ES-I3 (cell line): ENCODE results near the gene CIAO1.
"Not testable (repeated sequence)": the region's sequence is repeated elsewhere in the genome, so short reads cannot be mapped to it uniquely, and the experiment has no call there.

Experiments
- H3K36me3 ChIP-seq: 2 replicates; pipeline ENCODE4 v1.6.1; 2013; ENCODE audit warnings: mild to moderate bottlenecking, low read length, control low read depth, moderate library complexity; ENCODE audit not compliant: insufficient read depth
- H3K4me1 ChIP-seq: 2 replicates; pipeline ENCODE4 v1.6.1; 2013; ENCODE audit warnings: mild to moderate bottlenecking, control low read depth, low read length; ENCODE audit not compliant: insufficient read depth
- H3K9ac ChIP-seq: 2 replicates; pipeline ENCODE4 v1.6.1; 2013; ENCODE audit warnings: low read depth, mild to moderate bottlenecking, low read length, moderate library complexity
- H3K9me3 ChIP-seq: 2 replicates; pipeline ENCODE4 v1.6.1; 2013; ENCODE audit warnings: mild to moderate bottlenecking, low read length, moderate library complexity; ENCODE audit not compliant: control insufficient read depth, insufficient read depth

CIAO1 gene

GRCh38 chr2:96276787-96277499 is 10.9 kb downstream of the CIAO1 start:
- Histone ChIP-seq H3K9me3 (no peaks in the 10 kb centered on the region), H3K9ac (no peak overlapping the region), H3K4me1 (no peaks in the 10 kb centered on the region), H3K36me3 (peaks cover 49% of the 10 kb centered on the region)

DNA sequence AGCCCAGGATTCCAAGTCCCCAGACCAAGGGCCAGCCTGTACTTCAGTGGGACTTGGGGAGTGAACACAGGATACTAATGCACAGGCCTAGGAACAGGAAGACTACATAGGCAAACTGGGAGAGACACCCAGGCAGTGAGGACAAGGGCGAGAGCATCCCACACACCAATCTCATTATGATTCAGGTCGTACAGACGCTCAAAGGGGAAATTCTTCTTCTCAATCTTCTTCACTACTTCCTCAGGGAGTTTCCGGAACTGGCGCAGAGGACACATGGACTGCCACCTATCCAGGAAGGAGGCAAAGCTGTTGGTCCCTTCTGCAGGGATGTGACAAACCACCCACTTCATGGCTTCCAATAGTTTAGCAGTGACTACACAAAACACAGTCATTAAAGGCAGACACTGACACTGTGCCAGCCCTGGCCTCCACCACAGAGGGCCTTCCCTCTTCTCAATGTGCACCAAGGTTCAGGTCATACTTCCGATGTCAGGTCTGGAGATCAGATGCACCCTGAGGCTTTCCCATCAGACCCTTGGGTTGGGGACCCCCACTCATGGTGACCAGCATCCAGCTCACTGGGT is 21.3 kb downstream of the CIAO1 start:
- Histone ChIP-seq H3K4me1 (no peaks in the 10 kb centered on the region), H3K9ac (no peak overlapping the region), H3K36me3 (peaks cover 68% of the 10 kb centered on the region), H3K9me3 (no peaks in the 10 kb centered on the region)

DNA sequence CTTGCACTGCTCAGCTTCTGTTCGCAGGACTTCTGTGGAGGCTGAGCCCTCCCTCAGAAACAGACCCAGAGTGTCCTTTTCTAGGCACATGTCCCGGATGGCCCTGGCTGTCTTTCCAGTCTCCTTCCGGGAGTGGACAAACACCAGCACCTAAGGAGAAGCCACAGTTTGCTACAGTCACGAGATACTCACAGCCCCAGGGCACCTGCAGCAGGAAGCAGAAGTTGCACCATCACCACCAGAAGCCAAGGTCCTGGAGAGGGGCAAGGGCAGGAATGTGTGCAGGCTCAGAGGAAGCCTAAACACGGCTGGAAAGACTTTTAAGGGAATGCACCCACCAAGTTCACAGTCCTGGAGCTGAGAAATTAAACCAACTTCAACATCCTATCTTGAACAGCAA is 25.7 kb downstream of the CIAO1 start:
- Histone ChIP-seq H3K4me1 (no peaks in the 10 kb centered on the region), H3K36me3 (peaks cover 78% of the 10 kb centered on the region), H3K9ac (no peak overlapping the region), H3K9me3 (no peaks in the 10 kb centered on the region)

DNA sequence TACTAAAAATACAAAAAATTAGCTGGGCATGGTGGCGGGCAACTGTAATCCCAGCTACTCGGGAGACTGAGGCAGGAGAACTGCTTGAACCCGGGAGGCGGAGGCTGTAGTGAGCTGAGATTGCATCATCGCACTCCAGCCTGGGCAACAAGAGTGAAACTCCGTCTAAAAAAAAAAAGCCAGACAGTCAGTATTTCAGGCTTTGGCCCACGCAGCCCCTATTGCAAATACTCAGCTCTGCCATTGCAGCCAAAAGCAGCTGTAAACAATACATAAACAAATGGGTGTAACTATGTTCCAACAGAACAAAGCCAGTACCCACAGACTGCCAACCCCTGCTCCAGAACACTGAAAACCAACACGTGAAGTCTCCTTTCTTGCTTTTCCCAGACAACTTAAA is 28.2 kb downstream of the CIAO1 start:
- H3K9me3 ChIP-seq, H3K9ac ChIP-seq, H3K4me1 ChIP-seq: not testable (repeated sequence)
- H3K36me3 ChIP-seq: peaks cover 86% of the 10 kb centered on the region

GRCh38 chr2:96296925-96297324 is 30.9 kb downstream of the CIAO1 start:
- peaks cover 80% of the 10 kb centered on the region for H3K36me3 ChIP-seq
- H3K9me3 ChIP-seq: no peaks in the 10 kb centered on the region
- no peak overlapping the region for H3K9ac ChIP-seq
- no peaks in the 10 kb centered on the region for H3K4me1 ChIP-seq

GRCh38 chr2:96301865-96302264 is 35.8 kb downstream of the CIAO1 start:
- no peaks in the 10 kb centered on the region for H3K4me1 ChIP-seq
- H3K9ac ChIP-seq: no peak overlapping the region
- H3K9me3 ChIP-seq: no peaks in the 10 kb centered on the region
- peaks cover 61% of the 10 kb centered on the region for H3K36me3 ChIP-seq

- Histone ChIP-seq H3K36me3 (peaks cover 36% of the 10 kb centered on the region), H3K9ac (peak overlapping the region; percentile 96), H3K4me1 (no peaks in the 10 kb centered on the region), H3K9me3 (no peaks in the 10 kb centered on the region)
Measured at GRCh38 chr2:96304606-96305005, 38.6 kb downstream of the CIAO1 start.

DNA sequence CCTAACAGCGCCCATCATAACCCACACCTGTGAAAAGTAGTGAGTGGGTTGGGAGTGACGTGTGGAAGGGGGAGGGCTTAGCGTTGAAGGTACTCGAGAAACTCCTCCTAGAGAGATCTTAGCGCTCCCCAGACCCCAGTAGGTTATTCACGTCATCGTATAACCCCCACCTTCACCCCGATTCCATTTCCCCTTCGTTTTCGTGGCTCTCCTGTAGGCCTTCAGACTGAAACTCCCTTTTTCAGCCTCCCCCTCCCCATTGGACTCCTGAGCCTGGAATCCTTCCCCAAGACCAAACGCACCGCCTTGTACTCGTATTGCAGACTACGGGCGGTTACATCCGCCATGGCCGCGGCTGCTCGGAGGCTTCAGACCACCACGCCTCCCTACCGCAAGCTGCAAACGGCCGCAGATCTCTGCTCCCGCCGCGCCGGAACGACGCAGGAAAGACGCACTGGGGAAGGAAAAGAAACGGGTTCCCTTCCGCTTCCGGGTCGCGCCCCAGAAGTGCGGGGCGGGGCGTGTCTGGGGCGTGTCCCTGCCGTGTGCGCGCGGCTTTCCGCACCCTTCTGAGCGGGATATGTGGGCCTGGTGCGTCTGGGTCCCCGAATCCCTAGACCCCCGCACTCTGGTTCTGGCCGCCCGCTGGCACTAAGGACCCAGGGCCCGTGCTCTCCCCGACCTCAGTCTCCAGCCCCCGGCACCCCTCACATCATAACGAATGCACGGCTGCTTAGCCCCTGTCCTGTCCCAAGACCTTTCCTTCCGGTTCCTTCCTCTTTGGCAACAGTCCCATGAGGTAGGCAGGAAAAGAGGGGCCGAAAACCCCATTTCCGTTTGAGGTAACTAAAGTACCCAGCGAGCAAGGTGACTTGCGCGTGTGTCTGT is 39.3 kb downstream of the CIAO1 start, which contains the start of gene SNRNP200:
Gene SNRNP200, minus strand, starts transcription at position 456 of the 888 bp plus-strand sequence. Its CDS starts 109 bp downstream, at position 347.
- peaks cover 31% of the 10 kb centered on the region for H3K36me3 ChIP-seq
- no peaks in the 10 kb centered on the region for H3K4me1 ChIP-seq
- peak within 1 kb of the TSS; percentile 96 for H3K9ac ChIP-seq
- no peaks in the 10 kb centered on the region for H3K9me3 ChIP-seq

GRCh38 chr2:96305979-96306308 is 39.9 kb downstream of the CIAO1 start:
- H3K4me1 ChIP-seq: no peaks in the 10 kb centered on the region
- H3K9ac ChIP-seq: peak overlapping the region; percentile 96
- peaks cover 27% of the 10 kb centered on the region for H3K36me3 ChIP-seq
- H3K9me3 ChIP-seq: no peaks in the 10 kb centered on the region

- no peaks in the 10 kb centered on the region for H3K9me3 ChIP-seq
- no peaks in the 10 kb centered on the region for H3K4me1 ChIP-seq
- peak overlapping the region; percentile 96 for H3K9ac ChIP-seq
- H3K36me3 ChIP-seq: peaks cover 24% of the 10 kb centered on the region
Measured at GRCh38 chr2:96306370-96306769, 40.3 kb downstream of the CIAO1 start.

DNA sequence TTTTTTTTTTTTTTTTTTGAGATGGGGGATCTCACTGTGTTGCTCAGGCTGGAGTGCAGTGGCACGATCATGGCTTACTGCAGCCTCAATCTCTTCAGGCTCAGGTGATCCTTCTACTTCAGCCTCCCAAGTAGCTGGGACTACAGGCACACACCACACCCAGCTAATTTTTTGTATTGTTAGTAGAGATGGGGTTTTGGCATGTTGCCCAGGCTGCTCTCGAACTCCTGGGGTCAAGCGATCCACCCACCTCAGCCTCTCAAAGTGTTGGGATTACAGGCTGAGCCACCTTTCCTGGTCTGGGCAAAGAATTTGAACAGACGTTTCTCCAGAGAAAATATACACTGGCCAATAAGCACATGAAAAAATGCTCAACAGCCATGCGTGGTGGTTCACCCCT is 42.2 kb downstream of the CIAO1 start:
- peaks cover 6% of the 10 kb centered on the region; the same call in 1 of the 2 replicates for H3K36me3 ChIP-seq
- no peaks in the 10 kb centered on the region for H3K4me1 ChIP-seq
- H3K9me3 ChIP-seq: no peaks in the 10 kb centered on the region
- no peak overlapping the region for H3K9ac ChIP-seq

DNA sequence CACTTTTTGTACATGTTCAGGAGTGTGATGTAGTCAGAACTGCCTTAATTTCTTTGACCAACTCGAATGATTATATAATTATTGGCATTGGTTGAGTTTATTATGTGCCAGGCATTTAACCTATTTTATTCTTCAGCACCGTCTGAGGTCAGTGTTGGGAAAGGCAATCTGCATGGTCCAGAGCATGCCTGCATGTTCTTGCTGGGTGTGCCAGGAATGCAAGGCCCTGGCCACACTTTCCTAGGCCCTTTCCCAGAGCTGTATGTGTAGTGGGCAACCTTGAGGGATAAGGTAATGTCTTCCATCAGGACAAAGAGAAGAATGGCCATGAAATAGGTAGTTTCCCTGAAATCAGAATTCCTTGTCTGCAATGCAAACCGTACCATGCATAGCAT is 49.0 kb downstream of the CIAO1 start:
- Histone ChIP-seq H3K9me3 (no peaks in the 10 kb centered on the region), H3K9ac (no peak overlapping the region), H3K36me3 (no peaks in the 10 kb centered on the region), H3K4me1 (peaks cover 6% of the 10 kb centered on the region; the same call in 1 of the 2 replicates)

- Histone ChIP-seq H3K9ac (no peak overlapping the region), H3K36me3 (no peaks in the 10 kb centered on the region), H3K4me1 (peaks cover 7% of the 10 kb centered on the region; the same call in 1 of the 2 replicates), H3K9me3 (no peaks in the 10 kb centered on the region)
Measured at GRCh38 chr2:96315400-96316071, 49.5 kb downstream of the CIAO1 start.

- H3K36me3 ChIP-seq: no peaks in the 10 kb centered on the region
- no peak overlapping the region for H3K9ac ChIP-seq
- H3K9me3 ChIP-seq: no peaks in the 10 kb centered on the region
- peaks cover 12% of the 10 kb centered on the region for H3K4me1 ChIP-seq
Measured at GRCh38 chr2:96316999-96317398, 51.0 kb downstream of the CIAO1 start.
